IPS-NIHi11 (cell line): Measurements from ENCODE around the gene PPP2R5D.
"Not testable (repeated sequence)": the region's sequence is repeated elsewhere in the genome, so short reads cannot be mapped to it uniquely, and the experiment has no call there.

Experiments
- DNase-seq: peaks from one replicate; pipeline ENCODE4 v3.0.0; 2012; ENCODE audit warnings: mixed read lengths, low spot score

The PPP2R5D gene

GRCh38 chr6:42996513-42996912 is 12.1 kb downstream of the PPP2R5D start:
- no peak for DNase-seq

GRCh38 chr6:42998205-42998604 is 13.8 kb downstream of the PPP2R5D start:
- DNase-seq, result not testable (repeated sequence)

GRCh38 chr6:43001843-43002242 is 17.5 kb downstream of the PPP2R5D start:
- no peak for DNase-seq

GRCh38 chr6:43005844-43006243 is 21.5 kb downstream of the PPP2R5D start:
- no peak for DNase-seq

- no peak for DNase-seq
Observed at GRCh38 chr6:43006251-43006650, 21.9 kb downstream of the PPP2R5D start.

GRCh38 chr6:43007126-43007525 is 22.8 kb downstream of the PPP2R5D start:
- DNase-seq, result no peak

- peak; percentile 48 for DNase-seq
Observed at GRCh38 chr6:43009124-43009523, 24.8 kb downstream of the PPP2R5D start.

GRCh38 chr6:43011207-43011606 is 26.8 kb downstream of the PPP2R5D start:
- DNase-seq, result no peak

- DNase-seq, result no peak
Observed at GRCh38 chr6:43012364-43012763, 28.0 kb downstream of the PPP2R5D start.

GRCh38 chr6:43013097-43013842 is 28.9 kb downstream of the PPP2R5D start:
- no peak for DNase-seq

GRCh38 chr6:43013843-43014433 is 29.6 kb downstream of the PPP2R5D start, which contains the start of the genes KLHDC3 and MEA1:
KLHDC3 (plus strand) TSS chr6:43014249; CDS start chr6:43017193, 2,944 bp downstream.
MEA1 (minus strand) TSS chr6:43013946; CDS start chr6:43013813, 133 bp downstream.
- DNase-seq, result peak; percentile 96

GRCh38 chr6:43014434-43014909 is 30.1 kb downstream of the PPP2R5D start:
- no peak for DNase-seq

GRCh38 chr6:43016176-43016942 is 32.0 kb downstream of the PPP2R5D start:
- DNase-seq, result no peak

GRCh38 chr6:43016943-43017334 is 32.6 kb downstream of the PPP2R5D start:
- DNase-seq, result no peak

- no peak for DNase-seq
Observed at GRCh38 chr6:43019152-43019551, 34.8 kb downstream of the PPP2R5D start.

- DNase-seq, result no peak
Observed at GRCh38 chr6:43020052-43020705, 35.8 kb downstream of the PPP2R5D start.

- DNase-seq, result peak; percentile 69
Observed at GRCh38 chr6:43020847-43021246, 36.5 kb downstream of the PPP2R5D start.

GRCh38 chr6:43021270-43022047 is 37.1 kb downstream of the PPP2R5D start, which contains the start of gene RRP36:
RRP36 (plus strand) TSS chr6:43021623; CDS start chr6:43021655, 32 bp downstream.
- DNase-seq, result peak; percentile 91

- no peak for DNase-seq
Observed at GRCh38 chr6:43024436-43024835, 40.1 kb downstream of the PPP2R5D start.

- no peak for DNase-seq
Observed at GRCh38 chr6:43026365-43026764, 42.0 kb downstream of the PPP2R5D start.

GRCh38 chr6:43029120-43029519 is 44.8 kb downstream of the PPP2R5D start:
- no peak for DNase-seq
